Upper lobe of left lung (tissue), 6 donors: Measurements from ENCODE around the gene SMARCE1. TPM values are rescaled to one million over a fixed set of nuclear protein-coding genes. Genes with fewer than 3 reads are reported as not detected.

Experiments
- ATAC-seq, 2 donors: fragments of 200-7000 bp; cut with Tn5 transposase; one replicate each; pipeline ENCODE4 v1.9.1; 2022; ENCODE audit warnings: mild to moderate bottlenecking in 2 of 2, moderate library complexity in 2 of 2; ENCODE audit not compliant: low FRiP score in 2 of 2
- DNase-seq, 2 donors: peaks; one replicate each; pipeline ENCODE4 v3.0.0-alpha.2; 2019 to 2020
- H3K27ac ChIP-seq, 4 donors: fragments of 200-600 bp; sonication (generic); one replicate each; pipeline ENCODE4 v1.5.1; 2016 to 2019
- H3K27me3 ChIP-seq, 4 donors: fragments of 200-600 bp; sonication (generic); one replicate each; pipeline ENCODE4 v1.5.1; 2017 to 2019
- H3K36me3 ChIP-seq, 4 donors: fragments of 200-600 bp; sonication (generic); one replicate each; pipeline ENCODE4 v1.5.1; 2016 to 2019
- H3K4me1 ChIP-seq, 4 donors: fragments of 200-600 bp; sonication (generic); one replicate each; pipeline ENCODE4 v1.5.1; 2018 to 2019
- H3K4me3 ChIP-seq, 4 donors: fragments of 200-600 bp; sonication (generic); one replicate each; pipeline ENCODE4 v1.5.1; 2017 to 2019; ENCODE audit warnings: mild to moderate bottlenecking in 2 of 4, moderate library complexity in 1 of 4
- H3K9me3 ChIP-seq, 4 donors: fragments of 200-600 bp; sonication (generic); one replicate each; pipeline ENCODE4 v1.5.1; 2018 to 2019
- CTCF ChIP-seq, 6 experiments: fragments of 450-650 bp in 4 of 6; fragments of 200-600 bp in 2 of 6; sonication (generic) in 2 of 6; IDR thresholded peaks; one replicate each; pipeline ENCODE4 v1.5.1; 2016 to 2019; ENCODE audit warnings: antibody characterized with exemption in 6 of 6
- EP300 ChIP-seq, 4 donors: sonication (generic); formaldehyde crosslinking; IDR thresholded peaks; one replicate each; pipeline ENCODE4 v1.5.1; 2017; ENCODE audit warnings: antibody characterized with exemption in 4 of 4, control low read depth in 2 of 4
- POLR2A ChIP-seq, 4 donors: fragments of 450-650 bp; IDR thresholded peaks; one replicate each; pipeline ENCODE4 v1.5.1; 2016 to 2017; ENCODE audit warnings: antibody characterized with exemption in 4 of 4, mild to moderate bottlenecking in 2 of 4
- POLR2AphosphoS5 ChIP-seq, 2 donors: sonication (generic); formaldehyde crosslinking; IDR thresholded peaks; one replicate each; pipeline ENCODE4 v1.5.1; 2017; ENCODE audit warnings: antibody characterized with exemption in 2 of 2
- WGBS, 2 donors: methylation state at CpG; one replicate each; pipeline ENCODE4 v1.1.5; 2017 to 2018; 5-methylcytosine and 5-hydroxymethylcytosine counted together
- total RNA-seq, 6 donors: library from RNA; depleted of rRNA in 4 of 6; stranded (reverse); fragments of >200 nt in 4 of 6; gene quantifications; one replicate each; pipeline versions ENCODE4 v1.1.0 to v1.2.1, GENCODE V29; 2016 to 2021
- donor health status: DM: no; HTN: no; CAD: no; lungs with moderate emphysema.
- donor health status: DM: no; HTN: yes; CAD: no; lungs with severe emphysema.

Gene SMARCE1
- total RNA-seq, 6 donors from 2014 or later, result 39.8 to 91.4 (median 65.8) TPM

GRCh38 chr17:40618754-40619625 lies 28.6 kb downstream of the SMARCE1 start:
- DNase-seq, result peak in 1 of 2 donors; percentile 63
- ATAC-seq, result no peak
- no peaks in the 10 kb centered on the region for H3K36me3 ChIP-seq
- H3K27ac ChIP-seq, result no peak overlapping the region
- H3K27me3 ChIP-seq, result no peaks in the 10 kb centered on the region
- H3K4me1 ChIP-seq, result peaks cover 3 to 18% (median 11%) of the 10 kb centered on the region in 4 donors
- no peak for TF ChIP-seq POLR2AphosphoS5 (IDR thresholded peaks at IDR 0.05)
- TF ChIP-seq CTCF (IDR thresholded peaks at IDR 0.05), result no peak
- TF ChIP-seq EP300 (IDR thresholded peaks at IDR 0.05), result no peak
- TF ChIP-seq POLR2A (IDR thresholded peaks at IDR 0.05), result no peak
- no peaks in the 10 kb centered on the region for H3K9me3 ChIP-seq
- H3K4me3 ChIP-seq, result no peak overlapping the region
- 69 to 86% methylated on average over 15 to 16 of the region's 16 CpGs for WGBS, 2 donors

GRCh38 chr17:40617678-40618240 lies 29.9 kb downstream of the SMARCE1 start:
- Histone ChIP-seq H3K4me1 (peaks cover 3 to 18% (median 11%) of the 10 kb centered on the region in 4 donors), H3K36me3 (no peaks in the 10 kb centered on the region), H3K27ac (no peak overlapping the region), H3K9me3 (no peaks in the 10 kb centered on the region), H3K27me3 (no peaks in the 10 kb centered on the region), H3K4me3 (no peak overlapping the region)
- 71 to 72% methylated on average over 11 of the region's 11 CpGs for WGBS, 2 donors
- DNase-seq (peak in 1 of 2 donors; percentile 27), ATAC-seq (no peak)
- no peak for TF ChIP-seq EP300 (IDR thresholded peaks at IDR 0.05)
- TF ChIP-seq POLR2AphosphoS5 (IDR thresholded peaks at IDR 0.05), result no peak
- TF ChIP-seq POLR2A (IDR thresholded peaks at IDR 0.05), result no peak
- no peak for TF ChIP-seq CTCF (IDR thresholded peaks at IDR 0.05)

- 81 to 97% methylated on average over 3 of the region's 3 CpGs for WGBS, 2 donors
- H3K27ac ChIP-seq, result no peak overlapping the region
Observed at GRCh38 chr17:40616592-40616991, 31.0 kb downstream of the SMARCE1 start.

GRCh38 chr17:40615841-40616476 lies 31.7 kb downstream of the SMARCE1 start:
- 83 to 88% methylated on average over 9 to 10 of the region's 10 CpGs for WGBS, 2 donors
- DNase-seq, result no peak
- no peaks in the 10 kb centered on the region for H3K36me3 ChIP-seq
- H3K27me3 ChIP-seq, result no peaks in the 10 kb centered on the region
- TF ChIP-seq CTCF (IDR thresholded peaks at IDR 0.05) (no peak), EP300 (IDR thresholded peaks at IDR 0.05) (no peak), POLR2AphosphoS5 (IDR thresholded peaks at IDR 0.05) (no peak), POLR2A (IDR thresholded peaks at IDR 0.05) (no peak)
- no peaks in the 10 kb centered on the region for H3K9me3 ChIP-seq
- H3K27ac ChIP-seq, result no peak overlapping the region
- H3K4me1 ChIP-seq, result peaks cover 3 to 18% (median 11%) of the 10 kb centered on the region in 4 donors
- ATAC-seq, result no peak
- H3K4me3 ChIP-seq, result no peak overlapping the region

More at GRCh38 chr17:40616592-40616991, 31.0 kb downstream of the SMARCE1 start:
- Histone ChIP-seq H3K4me3 (no peak overlapping the region), H3K36me3 (no peaks in the 10 kb centered on the region), H3K9me3 (no peaks in the 10 kb centered on the region), H3K27me3 (no peaks in the 10 kb centered on the region), H3K4me1 (peaks cover 3 to 18% (median 11%) of the 10 kb centered on the region in 4 donors)
- no peak for DNase-seq
- no peak for TF ChIP-seq EP300 (IDR thresholded peaks at IDR 0.05)
- no peak for TF ChIP-seq POLR2A (IDR thresholded peaks at IDR 0.05)
- no peak for TF ChIP-seq CTCF (IDR thresholded peaks at IDR 0.05)
- no peak for TF ChIP-seq POLR2AphosphoS5 (IDR thresholded peaks at IDR 0.05)
- ATAC-seq, result no peak
